ENCODE data around the gene MYO18A. TPM values are rescaled to one million over a fixed set of nuclear protein-coding genes. Genes with fewer than 3 reads are reported as not detected.

MYO18A gene
- polyA plus RNA-seq, 1 donor (not counting 4 experiments of a cell fraction or from before 2014, with no cell fraction given) = 20.0 TPM

GRCh38 chr17:29043539-29044145, 136.6 kb downstream of the MYO18A start:
- H3K36me3 ChIP-seq (ENCODE audit: control insufficient read depth in 2 of 2, extremely low read depth in 1 of 2, insufficient read depth in 2 of 2, low read length in 2 of 2) = no peaks in the 10 kb centered on the region
- no peak overlapping the region for H3K4me3 ChIP-seq (ENCODE audit: control insufficient read depth in 2 of 3, extremely low read depth in 1 of 3, insufficient read depth in 2 of 3, low read depth in 1 of 3, low read length in 3 of 3)
- H3K4me2 ChIP-seq (ENCODE audit: control insufficient read depth, extremely low read depth, insufficient read depth, low read depth, low read length) = no peak overlapping the region
- no peak overlapping the region for H2AFZ ChIP-seq (ENCODE audit: control insufficient read depth, low read length)
- DNase-seq (ENCODE audit: low read depth, low spot score) (no peak), FAIRE-seq (no peak)
- TF ChIP-seq, protein P1, sequence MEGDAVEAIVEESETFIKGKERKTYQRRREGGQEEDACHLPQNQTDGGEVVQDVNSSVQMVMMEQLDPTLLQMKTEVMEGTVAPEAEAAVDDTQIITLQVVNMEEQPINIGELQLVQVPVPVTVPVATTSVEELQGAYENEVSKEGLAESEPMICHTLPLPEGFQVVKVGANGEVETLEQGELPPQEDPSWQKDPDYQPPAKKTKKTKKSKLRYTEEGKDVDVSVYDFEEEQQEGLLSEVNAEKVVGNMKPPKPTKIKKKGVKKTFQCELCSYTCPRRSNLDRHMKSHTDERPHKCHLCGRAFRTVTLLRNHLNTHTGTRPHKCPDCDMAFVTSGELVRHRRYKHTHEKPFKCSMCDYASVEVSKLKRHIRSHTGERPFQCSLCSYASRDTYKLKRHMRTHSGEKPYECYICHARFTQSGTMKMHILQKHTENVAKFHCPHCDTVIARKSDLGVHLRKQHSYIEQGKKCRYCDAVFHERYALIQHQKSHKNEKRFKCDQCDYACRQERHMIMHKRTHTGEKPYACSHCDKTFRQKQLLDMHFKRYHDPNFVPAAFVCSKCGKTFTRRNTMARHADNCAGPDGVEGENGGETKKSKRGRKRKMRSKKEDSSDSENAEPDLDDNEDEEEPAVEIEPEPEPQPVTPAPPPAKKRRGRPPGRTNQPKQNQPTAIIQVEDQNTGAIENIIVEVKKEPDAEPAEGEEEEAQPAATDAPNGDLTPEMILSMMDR (optimal IDR thresholded peaks at IDR 0.05 in 1 of 3, IDR thresholded peaks at IDR 0.05 in 1 of 3, conservative IDR thresholded peaks at IDR 0.05 in 1 of 3; ENCODE audit: extremely low read depth in 1 of 3, insufficient read depth in 2 of 3, low read length in 3 of 3) = no peak
- no peak for TF ChIP-seq EZH2 (IDR thresholded peaks at IDR 0.05; ENCODE audit: low read length)
- H3K27me3 ChIP-seq (ENCODE audit: control insufficient read depth, extremely low read depth, insufficient read depth, low read length) = peaks cover 8% of the 10 kb centered on the region
- H3K9me1 ChIP-seq (ENCODE audit: control insufficient read depth, extremely low read depth, insufficient read depth, low read length) = no peaks in the 10 kb centered on the region
- H3K27ac ChIP-seq (ENCODE audit: control insufficient read depth, insufficient read depth, low read length) = no peak overlapping the region
- dilution Hi-C loops (cut with MboI; ENCODE audit: extremely low pct_ligation_motif_present, low sequenced_read_pairs) = no loop called here
- H3K79me2 ChIP-seq (ENCODE audit: control insufficient read depth, insufficient read depth, low read length) = no peaks in the 10 kb centered on the region
- no peak overlapping the region for H3K9ac ChIP-seq (ENCODE audit: control insufficient read depth, extremely low read depth, insufficient read depth, low read length)
- no peaks in the 10 kb centered on the region for H3K9me3 ChIP-seq (ENCODE audit: control insufficient read depth, low read depth, low read length)
- H3K4me1 ChIP-seq (ENCODE audit: control insufficient read depth, extremely low read depth, insufficient read depth, low read length) = peaks cover 13% of the 10 kb centered on the region
- no peaks in the 10 kb centered on the region for H4K20me1 ChIP-seq (ENCODE audit: control insufficient read depth, extremely low read depth, insufficient read depth, low read length)

DNA sequence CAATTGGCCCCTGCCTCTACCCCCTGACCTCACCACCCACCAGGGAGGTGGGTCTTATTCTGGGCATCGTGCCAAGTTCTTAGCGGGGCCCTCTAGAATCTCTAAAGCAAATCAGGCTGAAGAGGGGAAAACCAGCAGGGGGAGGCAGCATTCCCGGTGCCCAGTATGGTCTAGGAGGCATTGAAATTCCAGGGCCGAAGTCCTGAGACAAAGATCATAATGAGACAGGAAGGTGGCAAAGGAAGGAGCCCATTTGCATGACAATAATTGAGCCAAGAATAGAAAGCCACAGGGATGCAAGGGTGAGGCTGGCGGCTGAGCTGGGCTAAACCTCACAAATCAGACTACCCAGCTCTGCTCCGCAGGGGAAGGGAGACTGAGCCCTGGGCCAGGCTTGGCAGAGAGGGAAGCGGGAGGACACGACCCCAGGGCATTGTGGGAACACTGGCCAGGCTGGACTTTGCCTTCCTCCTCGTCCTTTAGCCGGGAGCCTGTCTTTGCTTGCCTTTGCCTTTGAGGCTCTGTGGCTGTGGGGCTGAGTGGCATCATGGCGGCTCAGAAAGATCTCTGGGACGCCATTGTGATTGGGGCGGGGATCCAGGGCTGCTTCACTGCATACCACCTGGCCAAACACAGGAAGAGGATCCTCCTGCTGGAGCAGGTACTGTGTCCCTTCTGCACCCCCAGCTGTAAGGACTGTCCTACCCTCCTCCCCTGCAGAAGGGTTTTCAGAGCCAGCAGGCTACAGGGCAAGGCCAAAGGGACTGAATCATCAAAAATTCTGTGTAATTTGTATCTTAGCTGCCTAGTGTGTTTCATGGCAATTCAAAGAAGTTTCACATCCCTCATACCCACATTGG, 137.3 kb downstream of the MYO18A start, which contains the start of gene PIPOX:
Gene PIPOX, plus strand, starts transcription at position 463 of the 860 bp plus-strand sequence. Its CDS starts 85 bp downstream, at position 548.
- dilution Hi-C loops (cut with MboI; ENCODE audit: extremely low pct_ligation_motif_present, low sequenced_read_pairs) = no loop called here
- H3K27me3 ChIP-seq (ENCODE audit: control insufficient read depth, extremely low read depth, insufficient read depth, low read length) = peaks cover 11% of the 10 kb centered on the region
- H3K9me3 ChIP-seq (ENCODE audit: control insufficient read depth, low read depth, low read length) = no peaks in the 10 kb centered on the region
- TF ChIP-seq, protein P1 (optimal IDR thresholded peaks at IDR 0.05 in 1 of 3, IDR thresholded peaks at IDR 0.05 in 1 of 3, conservative IDR thresholded peaks at IDR 0.05 in 1 of 3; ENCODE audit: extremely low read depth in 1 of 3, insufficient read depth in 2 of 3, low read length in 3 of 3) = no peak
- TF ChIP-seq EZH2 (IDR thresholded peaks at IDR 0.05; ENCODE audit: low read length) = no peak
- no peak within 1 kb of the TSS for H3K4me3 ChIP-seq (ENCODE audit: control insufficient read depth in 2 of 3, extremely low read depth in 1 of 3, insufficient read depth in 2 of 3, low read depth in 1 of 3, low read length in 3 of 3)
- H2AFZ ChIP-seq (ENCODE audit: control insufficient read depth, low read length) = no peak within 1 kb of the TSS
- no peak for DNase-seq (ENCODE audit: low read depth, low spot score)
- no peak within 1 kb of the TSS for H3K4me2 ChIP-seq (ENCODE audit: control insufficient read depth, extremely low read depth, insufficient read depth, low read depth, low read length)
- H3K9ac ChIP-seq (ENCODE audit: control insufficient read depth, extremely low read depth, insufficient read depth, low read length) = no peak within 1 kb of the TSS
- H3K4me1 ChIP-seq (ENCODE audit: control insufficient read depth, extremely low read depth, insufficient read depth, low read length) = peaks cover 17% of the 10 kb centered on the region
- H3K27ac ChIP-seq (ENCODE audit: control insufficient read depth, insufficient read depth, low read length) = no peak within 1 kb of the TSS
- H3K9me1 ChIP-seq (ENCODE audit: control insufficient read depth, extremely low read depth, insufficient read depth, low read length) = no peaks in the 10 kb centered on the region
- no peak for FAIRE-seq
- no peaks in the 10 kb centered on the region for H4K20me1 ChIP-seq (ENCODE audit: control insufficient read depth, extremely low read depth, insufficient read depth, low read length)
- H3K79me2 ChIP-seq (ENCODE audit: control insufficient read depth, insufficient read depth, low read length) = no peaks in the 10 kb centered on the region
- no peaks in the 10 kb centered on the region for H3K36me3 ChIP-seq (ENCODE audit: control insufficient read depth in 2 of 2, extremely low read depth in 1 of 2, insufficient read depth in 2 of 2, low read length in 2 of 2)

Data from keratinocyte (primary cell).